Hippocampal formation (tissue), 2 donors: Measurements from ENCODE around the gene CACNG7.

ENCODE experiments used
- DNase-seq, 2 donors: peaks; one replicate each; lab custom pipeline; 2025; lab: John Stamatoyannopoulos, UW

The CACNG7 gene

DNA sequence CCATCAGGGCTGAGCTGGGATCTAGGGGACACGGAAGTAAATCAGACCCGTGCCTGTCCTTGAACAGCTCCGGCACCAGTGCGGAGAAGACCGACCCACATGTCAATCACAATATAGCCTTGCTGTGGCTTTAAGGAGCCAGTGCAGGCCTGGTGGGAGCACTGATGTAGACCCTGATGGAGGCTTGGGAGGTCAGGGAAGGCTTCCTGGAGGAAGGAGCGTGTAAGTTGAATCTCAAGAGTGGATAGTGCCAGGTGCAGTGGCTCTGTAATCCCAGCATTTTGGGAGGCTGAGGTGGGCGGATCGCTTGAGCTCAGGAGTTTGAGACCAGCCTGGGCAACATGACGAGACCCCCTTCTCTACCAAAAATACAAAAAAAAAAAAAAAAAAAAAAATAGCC lies 42.9 kb downstream of the CACNG7 start:
- DNase-seq = no peak

- no peak for DNase-seq
Observed at GRCh38 chr19:53953383-53953782, 44.3 kb downstream of the CACNG7 start.

GRCh38 chr19:53957448-53958167 lies 48.5 kb downstream of the CACNG7 start:
- DNase-seq = no peak

GRCh38 chr19:53958168-53958571 lies 49.1 kb downstream of the CACNG7 start:
- DNase-seq = no peak

DNA sequence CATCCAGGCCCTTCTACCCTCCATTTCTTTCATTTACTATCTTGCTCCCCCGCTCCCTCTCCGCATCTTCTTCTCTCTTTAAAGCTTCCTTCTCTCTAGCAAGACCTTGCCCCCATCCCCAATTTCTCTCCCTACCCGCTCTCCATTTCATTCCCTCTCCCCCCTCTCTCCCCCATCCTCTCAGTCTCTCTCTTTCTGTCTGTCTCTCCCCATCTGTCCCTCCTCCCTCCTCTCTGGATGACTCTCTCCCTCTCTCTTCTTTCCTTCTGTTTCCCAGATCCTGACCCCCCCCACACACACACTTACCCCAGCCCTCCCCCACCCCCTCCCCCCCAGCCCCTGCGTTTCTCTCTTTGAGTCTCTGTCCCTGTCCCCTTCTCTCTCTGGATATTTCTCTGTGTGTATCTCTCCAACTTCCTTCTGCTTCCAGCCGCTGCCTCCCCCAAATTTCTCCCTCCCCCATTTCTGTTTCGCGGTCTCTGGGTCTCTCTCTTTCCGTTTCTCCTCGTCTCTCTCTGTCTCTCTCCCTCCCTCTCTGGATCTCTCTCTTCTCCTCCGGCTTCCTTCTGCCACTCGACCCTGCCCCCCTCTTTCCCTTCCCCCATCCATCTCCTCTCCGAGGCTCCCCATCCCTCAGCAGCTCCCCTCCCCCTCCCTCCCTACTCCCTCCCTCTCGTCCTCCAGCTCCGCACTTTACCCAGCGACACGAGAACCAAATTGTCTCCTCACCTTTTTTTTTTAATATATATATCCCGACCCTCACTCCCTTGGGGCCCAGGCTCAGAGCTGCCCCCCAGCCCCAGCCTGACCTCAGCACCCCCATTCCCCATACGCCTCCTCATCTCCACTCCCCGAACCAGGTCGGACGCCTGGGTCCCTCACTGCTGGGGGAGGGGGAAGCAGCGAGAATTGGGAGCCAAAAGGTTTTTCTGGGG lies 50.0 kb downstream of the CACNG7 start:
- DNase-seq = no peak

- no peak for DNase-seq
Observed at GRCh38 chr19:53960187-53960586, 51.1 kb downstream of the CACNG7 start.

DNA sequence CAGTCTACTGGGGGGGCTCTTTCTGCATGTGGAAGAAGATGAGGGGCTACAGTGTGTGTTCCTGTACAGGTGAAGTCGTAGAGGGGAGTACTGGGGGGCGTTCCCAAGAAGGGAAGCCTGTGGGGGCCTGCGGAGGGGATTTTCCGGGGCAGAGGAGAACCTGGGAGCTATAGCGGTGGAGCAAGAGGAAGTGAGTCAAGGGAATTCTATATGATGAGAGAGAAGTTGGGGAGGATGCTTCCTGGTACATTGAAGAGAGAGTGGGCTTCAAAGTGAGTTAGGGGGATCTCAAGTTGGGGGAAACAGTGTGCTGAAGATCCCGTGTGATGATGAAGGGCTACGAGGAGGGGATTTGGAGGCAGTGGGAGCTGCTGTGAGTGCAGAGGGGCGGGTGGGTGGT lies 51.8 kb downstream of the CACNG7 start:
- no peak for DNase-seq

DNA sequence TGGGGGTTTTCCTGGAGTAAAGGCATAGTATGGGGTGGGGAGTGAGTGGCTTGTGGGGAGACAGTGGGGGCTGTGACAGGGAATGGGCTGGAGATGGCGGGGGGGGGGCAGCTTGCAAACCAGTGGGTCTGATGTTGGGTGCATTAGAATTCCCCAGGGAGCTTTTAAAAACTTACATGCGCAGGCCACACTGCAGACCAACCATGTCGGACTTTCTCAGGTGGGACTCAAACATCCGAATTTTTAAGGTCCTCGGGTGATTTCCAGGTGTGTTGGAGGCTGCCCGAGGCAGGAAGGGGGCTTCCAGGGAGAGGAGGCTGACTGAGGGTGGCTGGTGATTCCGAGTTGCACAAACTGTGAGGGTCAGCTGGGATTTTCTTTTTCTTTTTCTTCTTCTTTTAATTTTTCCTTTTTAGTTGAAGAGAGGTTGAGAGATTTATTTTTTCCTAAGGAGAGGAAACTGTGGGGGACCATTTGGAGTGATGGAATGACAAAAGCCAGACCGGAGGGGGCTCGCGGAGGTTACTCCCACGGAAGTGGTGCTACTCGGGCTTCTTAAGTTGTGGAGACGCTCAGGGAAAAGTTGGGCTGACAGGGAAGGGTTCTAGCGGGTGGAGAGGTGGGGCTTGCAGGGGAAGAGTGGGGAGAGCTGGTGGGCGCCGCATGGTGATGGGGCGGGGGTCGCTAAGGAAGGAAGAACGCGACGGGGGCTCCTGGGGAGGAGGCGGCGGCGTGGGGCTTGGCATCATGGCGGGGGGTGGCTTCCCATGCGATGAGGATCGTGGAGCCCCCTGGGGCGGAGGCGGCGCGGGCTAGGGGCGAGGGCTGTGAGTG lies 52.7 kb downstream of the CACNG7 start:
- no peak for DNase-seq

DNA sequence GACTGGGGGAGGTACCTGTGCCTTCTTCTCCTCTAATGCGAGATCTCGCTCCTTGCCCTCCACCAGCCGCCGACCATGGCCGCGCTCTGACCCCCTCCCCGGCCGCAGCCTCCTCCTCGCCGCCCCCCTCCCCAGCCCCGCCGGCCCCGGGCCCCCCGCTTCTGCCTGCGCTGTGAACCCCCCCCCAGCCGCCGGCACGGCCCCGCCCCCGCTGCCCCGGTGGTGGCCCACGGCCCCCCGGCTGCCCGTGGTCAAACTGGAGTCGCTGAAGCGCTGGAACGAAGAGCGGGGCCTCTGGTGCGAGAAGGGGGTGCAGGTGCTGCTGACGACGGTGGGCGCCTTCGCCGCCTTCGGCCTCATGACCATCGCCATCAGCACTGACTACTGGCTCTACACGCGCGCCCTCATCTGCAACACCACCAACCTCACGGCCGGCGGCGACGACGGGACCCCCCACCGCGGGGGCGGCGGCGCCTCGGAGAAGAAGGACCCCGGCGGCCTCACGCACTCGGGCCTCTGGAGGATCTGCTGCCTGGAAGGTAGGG lies 53.9 kb downstream of the CACNG7 start, which contains the start of gene CACNG8:
CACNG8 (plus strand) TSS at position 51 of the 545 bp plus-strand sequence.
- DNase-seq = no peak

GRCh38 chr19:53965091-53965490 lies 56.0 kb downstream of the CACNG7 start:
- DNase-seq = no peak

GRCh38 chr19:53966931-53967330 lies 57.9 kb downstream of the CACNG7 start:
- no peak for DNase-seq

- no peak for DNase-seq
Observed at GRCh38 chr19:53969366-53969765, 60.3 kb downstream of the CACNG7 start.

GRCh38 chr19:53971673-53972072 lies 62.6 kb downstream of the CACNG7 start:
- no peak for DNase-seq

- peak; percentile 73 to 82 for DNase-seq
Observed at GRCh38 chr19:53977429-53977990, 68.4 kb downstream of the CACNG7 start.

- peak; percentile 66 to 67 for DNase-seq
Observed at GRCh38 chr19:53977991-53978731, 69.1 kb downstream of the CACNG7 start.

GRCh38 chr19:53978975-53979801 lies 70.1 kb downstream of the CACNG7 start:
- DNase-seq = no peak

DNA sequence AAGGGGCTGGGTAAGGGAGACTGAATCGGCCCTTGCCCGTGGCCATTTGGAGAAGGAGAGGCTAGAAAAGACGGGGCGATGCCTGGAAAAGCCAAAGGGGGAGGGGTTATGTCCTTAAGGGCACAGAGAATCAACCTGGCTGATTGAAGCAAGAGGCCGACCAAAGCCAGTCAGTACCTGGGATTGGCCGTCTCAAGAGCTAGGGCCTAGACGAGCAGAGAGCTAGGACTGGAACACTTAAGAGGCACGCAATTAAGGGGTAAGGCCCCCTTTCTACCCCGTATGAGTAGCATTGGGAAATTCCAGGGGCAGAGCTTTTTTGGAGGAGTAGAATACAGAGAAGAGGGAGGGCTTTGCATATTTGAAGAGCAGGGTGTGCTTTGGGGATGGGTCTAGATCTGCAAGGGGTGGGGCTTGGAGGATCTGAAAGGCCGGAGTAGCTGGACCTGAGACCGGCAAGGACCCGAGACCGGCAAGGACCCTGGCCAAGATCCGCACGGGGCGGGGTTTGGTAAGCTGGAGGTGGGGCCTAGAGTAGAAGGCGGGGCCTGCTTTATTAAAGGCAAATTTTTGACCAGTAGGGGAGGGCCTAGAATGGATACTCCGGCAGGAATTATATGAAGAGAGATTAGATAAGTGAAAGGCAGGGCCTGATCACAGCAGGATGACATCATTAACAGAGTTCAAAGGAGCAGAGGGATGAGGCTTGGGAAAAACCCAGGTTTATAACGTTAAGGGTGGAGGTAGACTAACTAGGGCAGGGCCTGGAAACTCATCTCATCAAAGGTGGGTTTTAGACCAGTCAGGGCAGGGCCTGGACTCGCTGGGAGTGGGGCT lies 71.7 kb downstream of the CACNG7 start:
- DNase-seq = no peak

DNA sequence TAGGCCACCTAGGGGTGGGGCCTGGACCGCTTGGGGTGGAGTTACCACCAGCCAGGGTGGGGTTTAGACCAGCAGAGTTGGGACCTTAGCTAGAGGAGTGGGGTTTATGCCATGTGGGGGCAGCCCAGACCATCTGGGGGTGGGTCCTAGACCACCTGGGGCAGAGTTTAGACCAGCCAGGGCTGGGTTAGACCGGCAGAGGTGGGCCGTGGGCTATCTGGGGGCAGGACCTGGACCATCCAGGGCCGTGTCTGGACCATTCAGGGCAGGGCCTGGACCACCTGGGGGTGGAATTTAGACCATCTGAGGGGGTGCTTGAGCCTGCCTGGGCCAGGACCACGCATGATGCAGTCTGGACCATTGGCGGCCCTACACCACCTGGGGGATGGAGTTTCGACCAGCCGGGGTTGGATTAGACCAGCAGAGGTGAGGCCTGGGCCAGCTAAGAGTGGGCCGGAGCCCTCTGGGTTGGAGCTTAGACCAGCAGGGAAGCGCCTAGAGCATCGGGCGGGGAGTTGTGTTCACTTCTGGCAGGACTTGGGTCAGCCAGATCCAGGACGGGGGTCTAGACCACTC lies 72.4 kb downstream of the CACNG7 start:
- no peak for DNase-seq
